G401 (cell line): ENCODE results near the gene MED25. TPM values are rescaled to one million over a fixed set of nuclear protein-coding genes. Genes with fewer than 3 reads are reported as not detected.

Experiments
- DNase-seq: peaks from one replicate; pipeline ENCODE4 v3.0.0-alpha.2; 2015; ENCODE audit warnings: low spot score
- in situ Hi-C: cut with HindIII; loops from 2 replicates; pipeline ENCODE4 v1.10.0; 2016; ENCODE audit warnings: low sequenced_read_pairs, mixed read lengths
- total RNA-seq: library from RNA; depleted of rRNA; stranded (reverse); fragments of >200 nt; shearing (Covaris generic); gene quantifications from 2 replicates; pipeline ENCODE4 v1.2.3, GENCODE V29; 2014

MED25 gene
- total RNA-seq, 1 experiment from 2014 or later, result 44.7 TPM

- in situ Hi-C loops, result no loop called here
- no peak for DNase-seq
Measured at GRCh38 chr19:49853852-49854377, 35.8 kb downstream of the MED25 start.

DNA sequence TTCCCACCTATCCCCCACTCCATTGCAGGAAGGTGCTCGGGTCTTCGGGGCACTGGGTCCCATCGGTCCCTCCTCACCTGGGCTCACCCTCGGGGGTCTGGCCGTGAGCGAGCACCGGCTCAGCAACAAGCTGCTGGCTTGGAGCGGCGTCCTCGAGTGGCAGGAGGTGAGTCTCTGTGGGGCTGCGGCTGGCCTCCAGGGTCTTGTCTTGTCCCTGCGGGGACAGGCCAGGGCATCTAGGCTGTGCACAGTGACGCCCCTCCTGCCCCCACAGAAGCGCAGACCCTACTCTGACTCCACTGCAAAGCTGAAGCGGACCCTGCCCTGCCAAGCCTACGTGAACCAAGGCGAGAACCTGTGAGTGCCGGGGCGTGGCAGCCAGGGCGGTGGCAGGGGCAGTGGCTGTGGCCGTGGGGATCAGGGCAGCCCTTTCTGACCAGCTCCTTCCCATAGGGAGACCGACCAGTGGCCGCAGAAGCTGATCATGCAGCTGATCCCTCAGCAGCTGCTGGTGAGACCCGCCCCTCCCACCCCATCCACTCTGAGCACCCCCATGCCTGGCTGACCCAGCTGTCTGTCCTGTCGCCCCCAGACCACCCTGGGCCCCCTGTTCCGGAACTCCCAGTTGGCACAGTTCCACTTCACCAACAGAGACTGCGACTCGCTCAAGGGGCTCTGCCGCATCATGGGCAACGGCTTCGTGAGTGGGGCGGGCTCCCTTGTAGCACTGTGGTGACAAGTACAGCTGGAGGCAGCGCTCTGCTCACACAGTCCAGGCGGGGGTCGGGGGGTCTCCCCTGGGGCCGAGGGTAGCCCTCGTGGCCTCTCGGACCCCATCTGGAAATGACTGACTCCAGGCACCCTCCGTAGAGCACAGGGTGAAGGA lies 36.5 kb downstream of the MED25 start:
- in situ Hi-C loops, result no loop called here
- no peak for DNase-seq

- in situ Hi-C loops, result no loop called here
- DNase-seq, result no peak
Measured at GRCh38 chr19:49855277-49855675, 37.2 kb downstream of the MED25 start.

DNA sequence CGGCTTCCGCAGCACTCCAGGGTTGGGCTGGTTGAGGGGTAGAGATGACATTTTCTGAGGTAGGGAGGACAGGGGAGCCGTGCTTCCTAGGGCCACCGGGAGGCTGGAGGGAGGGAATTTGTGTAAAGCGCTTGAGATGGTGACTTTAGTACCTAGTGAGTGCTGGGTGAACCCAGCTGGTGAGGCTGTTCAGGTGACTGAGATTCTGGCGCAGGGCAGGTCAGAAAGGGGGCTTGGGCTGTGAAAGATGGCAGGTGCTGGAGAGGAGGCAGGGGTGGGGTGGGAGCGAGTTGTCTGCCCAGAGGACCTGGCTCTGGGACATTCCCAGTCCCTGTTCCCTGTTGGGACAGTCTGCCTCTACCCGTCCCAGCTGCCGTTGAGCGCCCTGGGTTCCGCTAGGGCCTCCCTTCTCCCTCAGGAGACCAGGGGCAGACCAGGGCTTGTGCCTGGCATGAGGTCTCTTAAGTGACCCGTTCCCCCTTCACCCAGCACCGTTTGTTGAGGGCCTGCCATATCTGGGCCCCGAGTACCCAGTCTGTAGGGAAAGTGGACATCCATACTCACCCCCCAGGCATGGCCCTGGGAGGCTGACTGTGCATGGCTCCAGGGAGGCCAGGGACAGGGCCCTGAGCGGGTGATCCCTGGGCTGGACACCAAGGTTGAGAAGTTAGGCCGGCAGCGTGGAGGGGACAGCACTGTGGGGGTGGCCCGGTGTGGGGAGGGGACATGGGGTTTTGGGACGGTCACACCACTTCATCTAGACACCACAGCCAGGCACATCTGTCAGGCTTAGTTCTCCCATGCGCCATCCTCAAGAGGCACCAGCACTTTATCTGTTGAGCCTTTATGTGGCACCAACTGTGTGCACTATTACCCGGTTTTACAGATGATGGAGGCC lies 37.8 kb downstream of the MED25 start:
- in situ Hi-C loops, result no loop called here
- DNase-seq, result no peak

GRCh38 chr19:49856574-49857021 lies 38.5 kb downstream of the MED25 start:
- no peak for DNase-seq
- in situ Hi-C loops, result no loop called here

DNA sequence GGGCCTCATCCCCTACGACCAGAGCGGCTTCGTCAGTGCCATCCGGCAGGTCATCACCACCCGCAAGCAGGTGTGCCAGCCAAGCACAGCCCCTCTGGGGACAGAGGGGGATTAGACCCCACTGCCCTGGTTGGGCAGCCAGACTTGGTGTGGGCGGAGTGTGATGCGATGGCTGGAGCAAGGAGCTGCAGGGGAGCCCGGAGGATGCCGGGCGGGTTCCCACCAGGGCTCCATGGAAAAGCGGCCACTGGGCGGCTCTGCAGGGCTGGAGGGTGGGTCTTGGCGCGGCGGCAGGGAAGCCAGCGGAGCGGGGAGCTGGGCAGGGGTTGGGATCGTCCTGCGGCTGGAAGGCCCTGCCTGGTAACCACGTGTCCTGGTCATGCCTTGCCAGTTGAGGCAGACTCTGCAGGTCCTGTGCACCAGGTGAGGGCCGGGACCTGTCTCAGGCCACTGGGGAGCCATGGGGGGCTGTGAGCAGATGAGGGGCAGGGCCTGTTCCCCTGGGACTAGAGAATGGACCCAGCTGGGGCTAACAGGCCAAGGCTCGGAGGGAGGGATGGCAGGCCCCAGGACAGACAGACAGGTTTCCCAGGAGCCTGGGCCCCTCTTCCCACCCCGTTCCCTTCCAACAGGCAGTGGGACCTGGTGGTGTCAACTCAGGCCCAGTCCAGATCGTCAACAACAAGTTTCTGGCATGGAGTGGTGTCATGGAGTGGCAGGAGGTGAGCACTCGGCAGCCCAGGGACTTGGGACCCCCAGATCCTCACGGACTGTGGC lies 39.2 kb downstream of the MED25 start:
- in situ Hi-C loops, result no loop called here
- DNase-seq, result no peak

GRCh38 chr19:49857838-49858087 lies 39.7 kb downstream of the MED25 start:
- in situ Hi-C loops, result no loop called here
- DNase-seq, result no peak

DNA sequence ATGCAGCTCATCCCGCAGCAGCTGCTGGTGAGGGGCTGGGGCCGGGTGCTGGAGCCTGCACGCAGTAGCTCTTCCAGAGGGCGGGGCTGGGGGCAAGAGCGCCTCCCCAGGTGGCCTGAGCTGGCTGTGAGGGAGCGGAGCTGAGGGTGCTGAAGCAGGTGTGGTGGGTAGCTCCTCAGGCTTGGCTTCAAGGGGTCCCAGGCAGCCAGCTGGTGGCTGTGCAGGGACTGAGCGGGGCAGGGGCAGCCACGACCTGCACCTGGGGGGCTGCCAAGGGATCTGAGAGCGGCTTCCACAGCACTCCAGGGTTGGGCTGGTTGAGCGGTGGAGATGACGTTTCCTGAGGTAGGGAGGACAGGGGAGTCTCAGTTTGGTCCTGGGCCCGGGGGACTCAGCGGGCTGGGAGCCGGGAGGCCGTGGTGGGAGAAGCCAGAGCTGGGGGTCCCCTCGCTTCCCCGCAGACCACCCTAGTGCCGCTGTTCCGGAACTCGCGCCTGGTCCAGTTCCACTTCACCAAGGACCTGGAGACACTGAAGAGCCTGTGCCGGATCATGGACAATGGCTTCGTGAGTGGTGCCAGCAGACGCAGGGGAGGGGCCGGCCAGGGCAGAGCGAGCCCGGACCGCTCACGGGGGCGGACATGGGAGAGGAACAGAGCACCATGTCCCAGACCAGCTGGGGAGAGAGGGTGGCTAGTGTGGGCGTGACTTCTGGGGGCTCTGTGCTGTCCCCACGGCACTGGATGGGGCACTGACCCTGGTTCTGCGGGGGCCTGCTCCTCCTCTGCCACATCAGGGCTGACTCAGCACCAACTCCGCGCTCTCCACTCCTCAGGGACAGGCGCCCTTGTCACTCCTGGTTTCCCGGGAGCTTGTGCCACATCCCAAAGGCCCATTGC lies 40.2 kb downstream of the MED25 start:
- in situ Hi-C loops, result no loop called here
- no peak for DNase-seq

DNA sequence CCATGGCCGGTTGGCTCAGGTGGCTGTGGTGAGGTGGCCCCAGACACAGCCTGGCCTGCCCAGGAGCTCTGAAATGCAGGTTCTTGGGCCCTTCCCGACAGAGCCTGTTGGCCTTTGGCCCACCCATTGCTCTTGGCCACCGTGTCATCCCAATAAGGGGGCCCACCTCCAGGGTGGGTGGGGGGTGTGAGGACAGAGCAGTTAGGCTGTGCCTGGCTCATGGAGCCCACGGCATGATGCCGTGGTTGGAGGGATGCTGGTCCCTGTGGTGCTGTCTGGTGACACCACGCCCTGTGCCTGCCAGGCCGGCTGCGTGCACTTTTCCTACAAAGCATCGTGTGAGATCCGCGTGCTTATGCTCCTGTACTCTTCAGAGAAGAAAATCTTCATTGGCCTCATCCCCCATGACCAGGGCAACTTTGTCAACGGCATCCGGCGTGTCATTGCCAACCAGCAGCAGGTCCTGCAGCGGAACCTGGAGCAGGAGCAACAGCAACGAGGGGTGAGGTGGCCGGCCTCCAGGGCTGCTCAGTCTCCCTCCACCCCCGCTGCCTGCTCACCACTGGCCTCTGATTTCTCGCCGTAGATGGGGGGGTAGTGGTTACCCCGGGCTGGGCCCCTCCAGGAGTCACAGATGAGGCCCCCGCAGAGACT lies 41.7 kb downstream of the MED25 start:
- in situ Hi-C loops, result no loop called here
- no peak for DNase-seq

DNA sequence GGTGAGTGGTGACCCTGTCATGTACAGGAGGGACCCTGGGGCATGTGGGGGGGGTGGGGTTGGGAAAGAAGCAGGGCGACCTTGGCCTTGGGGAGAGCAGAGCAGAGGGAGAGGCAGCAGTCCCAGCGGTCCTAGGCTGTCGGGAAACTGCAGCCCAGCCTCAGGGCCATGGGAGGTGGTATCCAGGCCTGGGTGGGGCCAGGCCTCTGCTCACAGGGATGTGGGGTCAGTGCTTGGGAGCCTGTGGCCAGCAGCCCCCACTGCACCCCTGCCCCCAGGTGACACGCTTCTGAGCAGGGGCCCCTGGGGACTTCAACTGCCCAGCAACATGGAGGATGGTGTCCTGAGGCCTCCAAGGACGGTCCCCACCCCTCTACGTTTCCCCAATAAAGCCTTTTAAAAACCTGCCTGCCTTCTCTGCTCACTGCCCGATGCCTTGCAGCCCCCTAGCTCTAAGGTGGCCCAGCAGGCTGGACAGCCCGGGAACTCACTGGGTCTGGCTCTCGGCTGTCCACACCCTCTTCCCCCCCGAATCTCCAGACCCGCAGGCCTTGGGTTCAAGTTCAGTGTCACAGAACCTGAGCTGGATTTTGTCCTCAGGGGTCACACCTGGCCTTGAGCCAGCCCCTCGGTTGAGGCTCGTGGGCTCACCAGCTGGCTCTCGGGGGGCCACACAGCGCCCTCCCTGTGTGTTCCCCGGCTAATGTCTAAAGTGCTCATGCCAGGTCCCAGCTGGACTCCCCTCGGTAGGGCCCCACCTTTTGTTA lies 42.4 kb downstream of the MED25 start:
- in situ Hi-C loops, result no loop called here
- DNase-seq, result no peak

DNA sequence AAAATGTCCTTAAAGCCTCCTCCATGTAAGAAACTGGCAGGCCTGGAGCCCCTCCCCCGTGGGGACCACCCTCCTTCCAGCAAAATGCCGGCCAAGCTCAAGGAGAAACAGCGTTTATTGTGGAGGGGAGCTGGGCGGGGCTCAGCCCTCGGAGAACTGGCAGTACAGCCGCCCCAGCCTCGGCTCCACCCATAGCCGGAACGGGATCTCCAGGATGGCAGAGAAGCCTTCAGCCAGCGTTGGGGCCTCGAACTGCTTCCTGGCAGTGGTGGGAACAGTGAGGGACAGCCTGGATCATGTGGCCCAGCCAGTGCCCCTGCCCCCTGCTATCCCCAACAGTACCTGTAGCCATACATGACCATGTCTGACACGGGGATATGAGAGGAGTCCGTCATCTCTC lies 43.0 kb downstream of the MED25 start:
- DNase-seq, result peak; percentile 48
- in situ Hi-C loops, result no loop called here

DNA sequence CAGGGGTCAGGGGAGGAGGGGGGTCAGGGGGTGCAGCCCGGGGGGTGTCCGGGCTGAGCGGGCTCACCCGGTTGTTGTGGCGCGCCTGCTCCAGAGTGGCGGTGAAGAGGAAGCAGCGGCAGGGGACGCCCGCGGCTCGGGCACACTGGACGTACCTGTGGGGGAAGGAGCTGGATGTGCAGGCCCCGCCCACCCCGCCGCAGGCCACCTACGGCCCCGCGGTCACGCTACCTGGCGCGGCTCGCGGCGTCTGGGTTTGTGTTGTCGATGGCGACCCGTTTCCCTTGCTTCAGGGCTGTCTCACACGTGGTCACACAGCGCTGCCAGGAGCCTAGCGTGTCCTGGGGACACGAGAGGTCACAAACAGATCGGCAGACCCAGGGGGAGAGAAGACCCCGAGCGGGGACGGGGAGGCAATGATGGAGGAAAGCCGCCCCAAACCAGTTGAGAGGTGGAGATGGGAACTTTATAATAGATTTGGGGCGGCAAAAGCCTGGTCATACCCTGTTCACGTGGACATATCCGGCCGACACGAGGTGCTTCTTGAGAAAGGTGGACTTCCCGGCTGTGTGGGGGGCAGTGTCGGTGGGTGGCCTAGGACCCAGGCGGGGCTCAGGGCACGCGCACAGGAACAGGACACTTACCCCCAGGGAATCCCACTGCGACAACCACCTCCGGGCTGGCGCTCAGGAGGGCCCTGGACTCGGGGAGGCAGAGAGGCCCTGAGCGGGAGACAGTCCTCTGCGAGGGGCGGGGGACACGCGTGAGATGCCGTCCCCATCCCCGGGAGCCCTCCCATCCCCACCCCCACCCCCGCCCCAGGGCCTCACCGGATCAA lies 43.7 kb downstream of the MED25 start:
- in situ Hi-C loops, result no loop called here
- no peak for DNase-seq

- DNase-seq, result no peak
Measured at GRCh38 chr19:49862391-49863253, 44.5 kb downstream of the MED25 start.

GRCh38 chr19:49863254-49863934 lies 45.3 kb downstream of the MED25 start:
- in situ Hi-C loops, result no loop called here
- no peak for DNase-seq

More at GRCh38 chr19:49862391-49863253, 44.5 kb downstream of the MED25 start:
- in situ Hi-C loops, result no loop called here

GRCh38 chr19:49863935-49864320 lies 45.8 kb downstream of the MED25 start:
- no peak for DNase-seq
- in situ Hi-C loops, result no loop called here
